ENCODE data around the gene NFYA.
"Not testable (repeated sequence)": the region's sequence is repeated elsewhere in the genome, so short reads cannot be mapped to it uniquely, and the experiment has no call there.

NFYA gene

GRCh38 chr6:41073968-41074691, 1.4 kb downstream of the NFYA start:
- no peak for DNase-seq

- no peak for DNase-seq
These were observed 2.1 kb downstream of the NFYA start for GRCh38 chr6:41074692-41075436.

GRCh38 chr6:41075651-41076626, 3.2 kb downstream of the NFYA start:
- no peak for DNase-seq

GRCh38 chr6:41077536-41077935, 4.8 kb downstream of the NFYA start:
- no peak for DNase-seq

- DNase-seq, result no peak
These were observed 5.3 kb downstream of the NFYA start for GRCh38 chr6:41078101-41078500.

GRCh38 chr6:41079080-41079479, 6.3 kb downstream of the NFYA start:
- no peak for DNase-seq

- DNase-seq, result no peak
These were observed 7.8 kb downstream of the NFYA start for GRCh38 chr6:41080621-41081020.

GRCh38 chr6:41083072-41083471, 10.3 kb downstream of the NFYA start:
- DNase-seq, result no peak

- DNase-seq, result no peak
These were observed 12.4 kb downstream of the NFYA start for GRCh38 chr6:41085182-41085581.

GRCh38 chr6:41088451-41088850, 15.7 kb downstream of the NFYA start:
- DNase-seq, result no peak

- DNase-seq, result no peak
These were observed 18.3 kb downstream of the NFYA start for GRCh38 chr6:41090841-41091761.

GRCh38 chr6:41092421-41093140, 19.8 kb downstream of the NFYA start:
- DNase-seq, result no peak

GRCh38 chr6:41093729-41094128, 21.0 kb downstream of the NFYA start:
- no peak for DNase-seq

- no peak for DNase-seq
These were observed 24.8 kb downstream of the NFYA start for GRCh38 chr6:41097467-41098090.

- no peak for DNase-seq
These were observed 25.6 kb downstream of the NFYA start for GRCh38 chr6:41098366-41098765.

- DNase-seq, result no peak
These were observed 28.1 kb downstream of the NFYA start for GRCh38 chr6:41100871-41101287.

- no peak for DNase-seq
These were observed 31.1 kb downstream of the NFYA start for GRCh38 chr6:41103847-41104246.

GRCh38 chr6:41111017-41111416, 38.2 kb downstream of the NFYA start:
- DNase-seq, result no peak

GRCh38 chr6:41115027-41115426, 42.3 kb downstream of the NFYA start:
- DNase-seq, result not testable (repeated sequence)

GRCh38 chr6:41119508-41119907, 46.7 kb downstream of the NFYA start:
- DNase-seq, result no peak

GRCh38 chr6:41120058-41120457, 47.3 kb downstream of the NFYA start:
- DNase-seq, result no peak

All from NCI-H1105 (cell line).